GM21526 (cell line): ENCODE data around the gene MN1.

ENCODE experiments used
- ATAC-seq: cut with Tn5 transposase; IDR thresholded peaks from one replicate; pipeline ENCODE4 v1.9.1; 2021; ENCODE audit warnings: moderate library complexity; ENCODE audit not compliant: unreplicated experiment, low FRiP score

MN1 gene

DNA sequence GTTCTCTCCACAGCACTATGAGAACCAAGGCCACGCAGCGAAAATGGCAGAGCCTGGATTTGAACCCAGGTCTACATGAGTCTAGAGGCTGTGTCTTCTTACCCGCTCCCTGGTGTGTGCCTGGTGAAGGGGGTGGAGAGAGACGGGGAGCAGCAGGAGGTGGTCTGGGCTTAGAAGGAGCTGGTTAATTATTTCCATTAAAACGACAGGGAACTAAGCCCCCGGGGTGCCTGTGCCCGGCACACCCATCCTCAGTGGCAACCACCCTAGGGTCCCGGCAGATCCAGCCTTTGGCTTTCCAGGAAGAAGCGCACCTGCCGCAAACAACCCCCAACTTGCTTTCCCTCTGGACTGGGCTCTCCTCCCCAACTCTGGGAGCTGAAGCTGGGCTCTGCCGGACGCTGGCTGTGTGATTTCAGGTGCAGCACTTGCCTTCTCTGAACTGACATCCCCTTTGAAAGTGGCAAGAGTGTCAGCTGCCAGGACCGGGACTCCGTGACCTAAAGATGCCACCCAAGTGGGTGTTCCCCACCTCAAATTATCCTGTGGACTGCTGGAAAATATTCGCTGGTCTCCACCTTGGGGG is 35.8 kb downstream of the MN1 start:
- ATAC-seq, result no peak

DNA sequence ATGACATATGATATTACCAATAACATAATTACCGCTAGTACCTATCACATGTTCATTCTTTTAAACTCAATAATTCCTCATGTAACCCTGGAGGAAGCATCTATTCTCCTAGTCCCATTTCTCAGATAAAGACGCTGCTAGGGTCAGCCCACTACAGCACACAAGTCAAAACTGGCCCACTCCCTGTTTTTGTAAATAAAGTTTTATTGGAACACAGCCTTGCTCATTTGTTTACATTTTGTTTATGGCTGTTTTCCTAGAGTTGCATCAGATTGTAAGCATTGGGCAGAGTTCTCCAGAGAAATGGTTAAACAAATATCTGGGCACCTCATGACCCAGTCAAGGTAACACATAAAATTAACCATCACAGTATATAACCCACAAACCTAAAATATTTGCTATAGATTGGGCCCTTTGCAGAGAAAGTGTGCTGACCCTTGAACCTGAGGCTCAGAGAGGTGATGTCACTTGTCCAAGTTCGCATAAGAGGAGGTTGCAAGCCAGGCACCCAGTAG is 36.8 kb downstream of the MN1 start:
- ATAC-seq, result no peak

DNA sequence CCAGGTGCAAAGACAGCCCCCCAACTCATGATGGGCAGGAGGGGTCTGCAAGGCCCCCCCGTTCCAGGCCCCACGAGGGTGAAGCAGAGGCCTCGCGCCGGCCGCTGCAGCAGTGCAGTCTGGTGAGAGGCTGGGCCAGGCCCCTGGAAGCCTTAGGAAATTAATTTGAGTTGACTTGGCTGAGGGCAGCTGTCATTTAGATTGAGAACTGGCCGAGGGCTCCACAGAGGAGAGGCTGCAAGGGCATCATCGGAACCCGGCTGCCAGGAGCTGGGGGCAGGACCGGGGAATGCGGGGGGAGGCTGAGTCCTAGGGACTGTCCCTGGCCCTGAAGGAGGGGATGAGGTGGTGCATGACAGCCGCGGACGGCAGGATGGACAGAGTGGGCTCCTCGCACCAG is 39.9 kb downstream of the MN1 start:
- ATAC-seq, result no peak

DNA sequence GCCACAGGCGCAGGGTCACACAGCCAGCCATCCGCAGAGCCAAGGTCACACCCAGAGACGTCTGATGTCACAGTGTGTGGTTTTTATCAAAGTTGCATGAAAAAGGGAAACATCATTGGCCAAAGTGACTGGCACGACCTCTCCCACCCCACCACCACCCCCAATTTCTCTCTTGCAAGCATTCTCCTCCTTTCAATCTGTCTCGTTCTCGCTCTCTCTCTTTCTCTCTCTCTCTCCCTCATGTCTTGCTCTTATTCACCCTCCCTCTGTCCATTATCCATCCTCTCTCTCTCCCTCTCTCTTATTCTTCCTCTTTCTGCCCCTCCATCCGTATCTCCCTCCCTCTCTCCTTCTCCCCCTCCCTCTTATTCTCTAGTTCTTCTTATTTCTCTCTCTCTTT is 40.6 kb downstream of the MN1 start:
- no peak for ATAC-seq

DNA sequence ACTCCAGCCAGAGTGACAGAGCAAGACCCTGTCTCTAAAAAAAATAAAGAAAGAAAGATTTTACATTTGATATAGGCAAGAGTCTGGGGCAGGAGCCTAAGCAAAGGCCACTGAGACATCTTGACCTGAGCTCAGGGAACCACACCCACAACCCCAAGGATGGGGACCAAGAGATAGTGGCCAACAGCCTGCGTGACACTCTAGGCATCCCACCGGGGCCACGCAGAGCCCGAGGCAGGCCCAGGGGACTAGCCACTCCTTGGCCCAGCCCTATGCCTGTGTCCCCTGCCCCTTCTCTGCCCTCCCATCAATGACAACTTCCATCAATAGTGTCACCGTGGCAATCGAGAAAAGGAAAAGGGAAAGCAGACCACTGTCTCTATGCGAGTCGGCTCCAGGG is 41.1 kb downstream of the MN1 start:
- ATAC-seq, result no peak

DNA sequence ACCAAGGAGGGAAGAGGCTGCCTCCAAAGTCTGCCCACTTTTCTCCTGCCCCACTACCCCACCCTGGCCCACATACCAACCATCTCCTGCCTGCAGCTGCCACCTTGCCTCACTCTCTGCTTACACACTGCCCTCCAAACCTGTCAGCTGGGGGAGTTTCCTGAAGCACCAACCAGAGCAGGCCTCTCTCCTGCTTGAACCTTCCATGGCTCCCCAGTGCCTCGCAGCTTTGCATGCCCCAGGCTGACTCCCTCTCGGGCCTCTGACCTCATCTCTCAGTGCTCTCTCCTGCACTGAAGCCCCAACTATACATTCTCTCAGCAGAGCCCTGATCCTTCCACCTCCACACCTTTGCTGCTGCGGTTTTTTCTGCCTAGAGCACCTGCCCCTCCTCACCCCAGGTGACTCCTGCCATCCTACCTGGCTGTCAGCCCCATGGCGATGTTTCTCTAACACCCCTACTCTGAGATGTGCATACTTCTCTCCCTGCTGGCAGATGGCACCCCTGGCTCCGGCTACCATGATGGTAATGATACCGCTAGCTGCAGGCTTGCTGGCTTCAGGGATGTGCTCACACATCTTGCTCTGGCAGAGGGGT is 43.5 kb downstream of the MN1 start:
- ATAC-seq, result no peak

DNA sequence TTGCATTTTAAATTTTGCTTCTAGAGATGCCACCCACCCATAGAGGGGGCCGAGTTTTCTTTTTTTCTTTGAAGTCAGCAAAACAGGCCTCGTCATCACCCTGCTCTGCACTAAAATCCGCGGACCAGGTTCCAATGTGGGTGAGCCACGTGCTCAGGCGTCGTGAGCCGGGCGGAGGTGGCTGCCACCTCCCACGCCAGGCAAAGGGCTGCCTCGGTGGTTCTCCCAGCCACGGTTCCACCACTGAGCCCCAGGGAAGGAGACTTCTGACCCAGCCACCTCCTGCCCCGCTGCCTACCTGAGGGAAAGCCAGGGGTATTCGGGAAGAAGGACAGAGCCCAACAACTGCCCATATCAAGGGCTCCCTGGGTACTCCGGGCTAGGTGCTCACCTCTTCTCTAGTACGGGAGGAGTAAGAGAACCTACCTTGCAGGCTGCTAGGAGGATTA is 45.3 kb downstream of the MN1 start:
- ATAC-seq, result no peak

DNA sequence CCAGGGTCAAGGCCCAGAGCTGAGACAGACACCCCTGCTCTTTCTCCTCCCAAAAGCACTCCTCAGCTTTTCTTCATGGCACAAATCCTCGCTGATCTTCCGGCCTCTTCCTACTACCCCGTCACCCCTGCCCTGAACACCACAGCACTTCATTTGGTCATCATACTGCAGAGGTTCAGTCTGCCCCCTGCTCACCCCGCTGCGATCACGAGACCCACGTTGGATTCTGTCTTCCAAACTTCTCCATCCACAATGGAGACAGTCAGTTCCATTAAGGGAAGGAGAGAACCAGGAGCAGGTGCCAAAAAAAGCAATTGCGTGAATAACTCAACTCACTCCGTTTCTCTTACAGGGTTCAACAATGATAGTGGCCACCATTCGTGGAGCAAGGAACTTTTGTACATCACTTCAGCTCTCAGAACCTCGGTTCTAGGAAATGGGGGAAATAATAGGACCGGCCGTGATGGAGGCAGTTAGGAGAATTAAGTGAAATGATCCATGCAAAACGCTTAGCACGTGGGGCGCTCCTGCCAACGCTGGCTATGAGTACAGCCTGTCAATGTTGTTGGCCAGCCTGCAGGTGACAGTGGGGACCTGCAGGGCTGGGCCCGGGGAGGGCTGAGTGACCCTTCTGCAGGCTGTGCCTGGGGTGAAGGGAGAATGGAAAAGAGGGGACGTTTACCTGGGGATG is 45.9 kb downstream of the MN1 start:
- no peak for ATAC-seq

DNA sequence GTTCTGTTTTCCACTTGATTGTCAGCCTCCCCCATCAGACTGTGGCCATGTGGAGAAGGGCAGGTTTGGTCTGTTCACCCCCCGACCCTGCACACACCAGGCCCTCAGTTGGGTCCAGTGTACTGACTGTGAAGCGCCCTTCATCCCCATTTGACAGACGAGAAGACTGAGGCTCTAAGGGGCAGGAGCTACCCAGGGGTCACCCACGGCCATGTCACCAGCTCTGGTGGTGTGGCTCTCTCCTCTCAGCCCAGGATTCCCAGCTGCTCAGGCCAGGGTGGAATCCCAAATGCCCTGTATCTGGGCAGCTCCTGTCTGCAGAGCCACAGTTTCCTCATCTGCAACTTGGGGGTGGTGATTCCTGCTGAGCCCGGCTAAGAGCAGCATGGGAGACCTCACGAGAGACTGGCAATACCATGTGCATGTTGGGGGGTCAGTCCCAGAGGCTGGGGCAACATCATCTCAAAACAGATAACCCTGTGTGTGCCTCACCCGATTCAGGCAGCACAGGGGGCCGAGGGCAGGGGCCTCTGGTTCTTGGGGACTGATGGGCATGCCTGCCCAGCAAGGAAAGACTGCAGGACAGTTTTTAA is 46.6 kb downstream of the MN1 start:
- no peak for ATAC-seq

DNA sequence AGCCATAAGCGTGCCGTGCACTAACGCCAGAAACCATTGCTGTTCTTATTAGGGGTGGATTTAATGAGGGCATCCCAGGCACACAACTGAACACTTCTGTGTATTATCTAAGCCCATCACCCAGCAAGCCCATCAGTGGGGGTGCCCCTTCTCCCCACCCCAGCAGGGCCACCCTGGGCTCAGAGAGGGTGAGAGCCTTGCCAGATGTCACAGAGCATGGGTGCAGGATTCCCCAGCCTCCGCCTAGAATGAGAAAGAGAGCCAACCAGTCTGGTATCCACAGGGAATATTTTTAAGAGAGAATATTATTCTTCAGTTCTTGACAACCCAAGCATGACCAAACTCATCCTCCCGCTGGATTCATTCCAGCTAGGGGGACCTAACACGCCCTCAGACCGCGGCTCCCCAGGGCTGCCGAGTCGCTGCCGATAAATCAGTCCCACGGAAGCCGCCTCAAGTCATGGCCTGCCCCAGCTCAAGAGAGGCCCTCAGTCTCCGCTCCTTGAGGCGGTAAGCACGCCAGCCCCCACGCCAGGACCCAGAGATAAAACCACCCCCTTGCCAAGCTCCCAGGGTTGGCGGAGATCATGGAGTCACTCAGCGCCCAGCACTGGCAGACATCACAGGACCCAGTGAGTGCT is 47.2 kb downstream of the MN1 start:
- ATAC-seq, result no peak

DNA sequence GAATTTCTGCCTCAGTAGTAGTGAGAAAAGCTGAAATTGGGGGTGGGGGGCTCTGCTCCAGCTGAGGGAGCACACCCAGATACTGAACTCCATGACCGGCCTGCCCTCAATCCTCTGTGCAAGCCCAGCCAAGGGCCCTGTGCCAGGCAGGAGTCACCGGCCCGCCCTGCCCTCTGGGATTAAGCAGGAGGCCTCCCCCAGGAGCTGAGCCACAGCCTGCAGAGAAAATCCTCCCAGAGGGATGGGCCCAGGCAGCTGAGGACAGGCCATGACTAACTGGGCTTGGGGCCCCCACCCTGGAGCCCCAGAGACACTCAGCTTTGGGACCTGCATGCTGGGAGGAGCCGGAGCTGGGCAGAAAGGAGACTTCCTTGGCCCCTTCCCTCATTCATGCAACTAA is 48.8 kb downstream of the MN1 start:
- ATAC-seq, result no peak

DNA sequence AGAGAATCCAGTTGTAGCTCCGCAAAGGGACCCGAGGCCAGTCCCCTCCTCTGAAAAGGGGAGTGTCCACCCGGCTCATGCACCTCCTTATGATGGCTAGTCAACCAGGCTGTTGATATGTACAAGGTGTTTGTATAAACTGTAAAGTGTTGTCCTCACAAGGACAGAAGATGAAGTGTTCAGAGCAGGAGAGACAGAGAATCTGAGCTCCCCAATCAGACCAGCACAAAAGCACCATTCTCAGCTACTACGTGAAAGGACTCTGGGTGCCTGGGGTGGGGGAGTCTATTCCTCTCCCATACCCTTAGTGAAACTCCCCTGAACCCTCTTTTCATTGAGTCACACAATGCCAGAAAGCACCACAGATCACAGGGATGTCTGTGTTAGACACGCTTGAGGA is 49.4 kb downstream of the MN1 start:
- no peak for ATAC-seq

DNA sequence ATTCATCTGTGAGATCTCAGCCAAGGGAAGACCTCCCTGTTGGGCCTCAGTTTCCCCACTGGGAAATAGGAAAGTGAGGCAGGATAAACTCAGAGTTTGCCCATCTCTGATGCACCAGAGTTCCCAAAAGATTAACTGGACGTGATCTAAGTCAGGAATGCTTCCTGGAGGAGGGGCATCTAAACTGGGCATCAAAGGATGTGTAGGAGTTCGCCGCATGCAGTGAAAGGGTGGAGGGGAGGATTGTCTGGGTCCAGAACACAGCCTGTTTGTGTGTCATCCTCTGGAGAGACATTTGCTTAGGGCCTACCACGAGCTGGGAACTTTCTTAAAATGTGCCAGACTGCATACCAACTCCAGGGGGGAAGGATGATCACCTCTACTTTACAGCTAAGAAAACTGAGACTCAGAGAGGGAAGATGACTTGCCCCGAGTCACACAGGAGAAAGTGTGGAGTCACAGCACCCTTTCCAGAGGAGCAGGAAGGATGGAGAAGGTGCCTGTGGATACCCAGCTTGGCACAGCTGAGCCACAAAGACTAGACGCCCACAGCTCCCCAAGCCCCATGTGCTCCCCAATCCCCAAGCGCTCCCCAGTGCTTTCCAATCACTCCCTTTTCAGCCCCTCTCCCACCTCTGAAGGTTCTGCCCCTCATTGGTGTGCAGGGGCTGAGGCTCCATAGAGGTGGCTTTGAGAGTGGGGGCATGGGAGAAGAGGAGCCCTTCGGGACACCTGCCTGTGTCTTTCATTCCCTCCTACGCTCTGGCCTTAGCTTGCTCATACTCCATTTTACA is 50.1 kb downstream of the MN1 start:
- ATAC-seq, result no peak

DNA sequence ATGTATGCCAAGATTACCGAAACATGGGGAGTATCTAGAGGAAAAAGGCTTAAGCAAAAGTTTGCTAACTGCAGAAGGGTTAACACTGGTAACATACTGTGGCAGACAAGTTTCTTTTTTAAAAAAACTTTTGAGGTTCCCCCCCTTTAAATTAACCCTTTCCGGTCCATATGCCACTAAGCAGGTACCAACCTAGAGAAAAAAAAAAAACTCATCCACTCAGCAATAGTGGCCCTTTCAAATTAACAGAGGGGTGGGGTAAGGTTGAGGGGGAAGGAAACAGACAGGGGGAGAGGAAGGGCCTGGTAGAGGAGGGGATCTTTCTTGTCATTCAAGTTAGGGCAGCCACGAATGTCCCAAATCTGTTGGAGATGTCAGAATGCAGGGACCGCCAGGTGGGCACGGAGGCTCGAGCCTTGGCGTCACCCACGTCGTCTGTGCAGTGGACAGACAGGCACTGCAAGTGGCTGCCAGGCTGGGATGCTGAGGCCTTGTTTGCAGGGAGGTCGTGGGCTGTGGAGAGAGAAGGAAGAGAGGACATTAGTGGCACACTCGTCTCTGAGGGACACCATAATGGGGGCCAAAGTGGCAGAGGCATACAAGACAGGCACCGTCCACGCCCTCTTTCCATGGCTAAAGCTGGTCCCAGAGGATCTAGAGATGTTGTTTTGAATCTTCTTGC is 50.8 kb downstream of the MN1 start:
- no peak for ATAC-seq

DNA sequence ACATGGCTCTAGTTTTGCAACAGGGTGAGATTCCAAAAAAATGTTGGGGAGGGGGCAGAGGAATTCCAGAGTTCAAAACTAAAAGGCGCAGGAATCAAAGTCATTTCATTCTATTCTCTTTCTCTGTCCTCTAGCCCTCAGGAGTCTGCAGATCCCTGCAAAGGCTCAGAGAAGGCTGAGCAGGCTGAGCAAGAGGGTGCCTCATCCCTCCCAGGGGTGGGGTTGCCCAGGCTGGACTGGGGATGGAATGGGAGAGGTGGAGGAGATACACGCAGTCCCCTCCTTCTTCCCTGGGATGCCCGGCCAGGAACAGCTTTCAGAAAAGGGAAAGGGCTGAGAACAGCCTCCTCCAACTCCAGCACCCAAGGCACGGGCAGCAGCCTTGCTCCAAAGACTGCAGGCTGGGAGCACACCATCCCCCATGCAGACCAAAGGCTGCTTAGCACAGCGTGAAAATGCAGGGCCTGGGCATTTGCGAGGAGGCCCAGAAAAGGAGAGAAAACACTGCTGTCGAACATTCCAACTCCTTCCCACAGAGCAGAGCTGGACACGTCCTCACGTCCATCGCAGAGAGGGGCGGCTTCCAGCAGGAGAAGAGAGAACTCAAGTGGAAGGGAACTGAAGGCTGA is 51.8 kb downstream of the MN1 start:
- ATAC-seq, result no peak

DNA sequence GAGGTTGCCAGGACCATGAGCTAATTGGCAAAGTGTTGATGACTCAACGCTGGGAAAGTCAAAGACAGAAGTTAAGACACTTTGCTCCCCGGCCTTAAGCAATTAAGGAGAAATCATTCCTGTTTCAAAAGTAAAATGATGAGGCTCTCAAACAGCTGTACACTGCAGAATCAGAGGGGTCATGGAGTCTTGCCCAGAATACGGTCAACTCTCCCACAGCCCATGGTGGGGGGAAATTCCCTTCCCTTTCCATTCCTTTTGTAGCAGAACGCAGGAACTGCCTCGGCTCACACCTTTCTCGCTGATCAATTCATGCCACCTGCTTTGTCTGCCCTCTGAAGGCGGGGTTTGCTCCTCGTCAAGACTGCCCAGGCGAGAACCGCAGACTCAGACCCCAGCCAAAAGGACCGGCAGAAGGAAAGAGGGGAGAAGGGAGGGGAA is 52.8 kb downstream of the MN1 start:
- ATAC-seq, result no peak

DNA sequence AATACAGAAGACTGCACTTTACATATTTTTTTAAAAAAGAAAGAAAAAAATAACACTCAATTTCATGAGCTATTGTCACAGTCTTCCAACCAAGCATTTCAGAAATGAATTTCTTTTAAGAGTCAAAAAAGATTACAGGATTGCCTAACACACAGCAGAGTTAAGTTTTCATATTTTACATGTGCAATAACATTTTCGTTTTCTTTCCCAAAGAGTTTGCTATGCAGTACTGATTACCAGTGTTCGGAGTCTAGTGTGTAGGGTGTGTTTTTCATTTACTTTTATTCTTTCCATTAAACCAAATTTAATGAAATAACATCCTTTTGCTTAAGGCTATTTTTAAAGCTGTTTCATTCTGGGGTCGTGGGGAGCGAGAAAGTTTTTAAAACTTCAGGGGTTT is 53.2 kb downstream of the MN1 start:
- ATAC-seq, result no peak

DNA sequence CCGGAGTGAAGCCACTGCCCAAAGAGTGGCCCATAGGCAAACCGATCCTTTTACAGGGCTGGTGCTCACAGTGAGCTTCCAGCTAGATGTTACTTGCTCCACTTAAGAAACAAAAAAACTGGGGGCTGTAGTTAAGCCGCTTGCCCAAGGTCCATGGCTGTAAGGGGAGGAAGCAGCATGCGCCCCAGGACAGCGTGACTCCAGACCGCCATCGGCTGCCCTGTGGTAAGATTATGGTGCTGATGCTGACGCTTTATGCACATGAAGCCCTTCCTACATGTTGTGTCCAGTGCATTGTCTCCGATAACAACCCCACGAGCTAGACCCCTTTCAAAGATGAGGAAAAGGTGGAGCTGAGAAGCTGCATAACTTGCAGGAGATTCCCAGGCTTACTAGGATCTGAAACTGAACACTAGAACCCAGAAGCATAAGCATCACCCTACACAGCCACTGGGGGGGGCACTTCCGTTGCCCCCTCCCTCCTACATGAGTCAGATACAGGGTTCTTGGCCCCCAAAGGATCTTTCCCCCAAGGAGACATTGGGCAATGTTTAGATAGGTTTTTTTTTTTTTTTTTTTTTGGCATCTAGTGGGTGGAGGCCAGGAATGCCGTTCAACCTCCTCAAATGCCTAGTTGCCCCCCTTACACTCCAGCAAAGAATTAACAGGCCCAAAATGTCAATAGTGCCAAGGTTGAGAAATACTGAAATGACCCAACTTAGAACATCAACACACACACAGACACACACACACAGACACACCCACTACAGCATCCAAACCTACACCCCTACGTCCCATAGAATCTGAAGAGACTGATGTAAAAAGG is 53.9 kb downstream of the MN1 start:
- no peak for ATAC-seq
